ENCODE results near the gene NLN. TPM values are rescaled to one million over a fixed set of nuclear protein-coding genes. Genes with fewer than 3 reads are reported as not detected.
"Not testable (repeated sequence)": the region's sequence is repeated elsewhere in the genome, so short reads cannot be mapped to it uniquely, and the experiment has no call there.

The NLN gene
- total RNA-seq, 1 experiment from 2014 or later: 46.5 TPM

GRCh38 chr5:65849918-65850317 lies 127.9 kb downstream of the NLN start:
- H3K27me3 ChIP-seq (ENCODE audit: low read length); H3K9me2 ChIP-seq (replicated peaks; ENCODE audit: insufficient read depth, low read length); H3K4me3 ChIP-seq (ENCODE audit: low read length); H3K9ac ChIP-seq (ENCODE audit: low read length); H3K4me1 ChIP-seq (ENCODE audit: low read length); H4K20me1 ChIP-seq (ENCODE audit: insufficient read depth, low read depth, low read length); H3K27ac ChIP-seq (ENCODE audit: low read length); H3K4me2 ChIP-seq (ENCODE audit: low read depth, low read length, poor library complexity, severe bottlenecking); H2AFZ ChIP-seq (ENCODE audit: low read length); DNase-seq; H3K36me3 ChIP-seq (ENCODE audit: insufficient read depth, low read length); H3K79me2 ChIP-seq (ENCODE audit: low read length); H3K9me3 ChIP-seq (ENCODE audit: low read length): not testable (repeated sequence)

DNA sequence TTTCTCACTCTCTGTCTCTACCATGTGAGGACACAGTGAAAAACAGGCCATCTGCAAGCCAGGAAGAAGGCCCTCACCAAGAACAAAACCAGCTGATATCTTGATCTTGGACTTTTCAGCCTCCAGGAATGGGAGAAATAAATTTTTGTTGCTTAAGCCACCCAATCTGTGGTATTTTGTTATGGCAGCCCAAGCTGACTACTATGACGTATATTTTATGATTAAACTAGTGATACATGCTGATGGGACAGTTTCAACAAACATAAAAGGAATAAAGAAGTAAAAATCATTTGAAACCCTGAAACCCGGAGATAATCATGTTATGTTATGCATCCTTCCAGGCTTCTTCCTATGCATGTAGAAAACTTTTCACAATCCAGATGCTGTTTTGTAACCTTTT lies 132.9 kb downstream of the NLN start:
- Histone ChIP-seq H3K79me2 (ENCODE audit: low read length) (no peaks in the 10 kb centered on the region), H3K9me3 (ENCODE audit: low read length) (no peaks in the 10 kb centered on the region), H3K36me3 (ENCODE audit: insufficient read depth, low read length) (no peaks in the 10 kb centered on the region), H3K27ac (ENCODE audit: low read length) (no peak overlapping the region), H3K9me2 (replicated peaks; ENCODE audit: insufficient read depth, low read length) (no peaks in the 10 kb centered on the region), H3K9ac (ENCODE audit: low read length) (no peak overlapping the region), H3K4me2 (ENCODE audit: low read depth, low read length, poor library complexity, severe bottlenecking) (no peak overlapping the region), H3K4me1 (ENCODE audit: low read length) (no peaks in the 10 kb centered on the region), H3K4me3 (ENCODE audit: low read length) (no peak overlapping the region), H3K27me3 (ENCODE audit: low read length) (no peaks in the 10 kb centered on the region), H4K20me1 (ENCODE audit: insufficient read depth, low read depth, low read length) (no peaks in the 10 kb centered on the region), H2AFZ (ENCODE audit: low read length) (no peak overlapping the region)
- no peak for DNase-seq

DNA sequence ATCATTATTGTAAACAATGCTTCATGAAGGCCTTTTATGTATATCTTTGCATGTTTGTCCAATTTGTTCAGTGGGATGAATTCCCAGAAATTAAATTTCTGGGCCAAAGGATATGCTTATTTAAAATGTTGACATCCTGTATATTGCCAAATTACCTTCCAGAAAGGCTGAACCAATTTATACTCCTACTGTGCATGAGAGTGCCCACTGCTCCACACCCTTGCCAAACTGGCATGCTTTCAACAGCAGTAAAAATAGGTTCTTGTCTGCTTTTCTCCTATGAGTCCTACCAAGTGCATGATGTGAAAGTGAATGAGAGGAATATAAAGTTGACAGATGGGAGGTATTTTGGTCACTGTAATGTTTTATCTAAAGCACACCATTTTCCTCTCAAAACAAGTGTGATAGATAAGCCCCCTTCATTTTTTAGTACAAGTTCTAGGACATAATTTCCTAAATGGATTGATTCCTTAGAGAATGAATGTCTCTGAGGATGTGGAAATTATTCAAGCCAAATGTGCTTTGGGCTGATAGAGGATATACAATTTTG lies 133.8 kb downstream of the NLN start:
- H3K27me3 ChIP-seq (ENCODE audit: low read length): no peaks in the 10 kb centered on the region
- H3K36me3 ChIP-seq (ENCODE audit: insufficient read depth, low read length): no peaks in the 10 kb centered on the region
- no peak overlapping the region for H3K4me2 ChIP-seq (ENCODE audit: low read depth, low read length, poor library complexity, severe bottlenecking)
- H3K27ac ChIP-seq (ENCODE audit: low read length): no peak overlapping the region
- H2AFZ ChIP-seq (ENCODE audit: low read length): no peak overlapping the region
- no peaks in the 10 kb centered on the region for H3K9me2 ChIP-seq (replicated peaks; ENCODE audit: insufficient read depth, low read length)
- no peaks in the 10 kb centered on the region for H3K9me3 ChIP-seq (ENCODE audit: low read length)
- DNase-seq: no peak
- no peaks in the 10 kb centered on the region for H3K4me1 ChIP-seq (ENCODE audit: low read length)
- H3K9ac ChIP-seq (ENCODE audit: low read length): no peak overlapping the region
- H3K79me2 ChIP-seq (ENCODE audit: low read length): no peaks in the 10 kb centered on the region
- H4K20me1 ChIP-seq (ENCODE audit: insufficient read depth, low read depth, low read length): no peaks in the 10 kb centered on the region
- no peak overlapping the region for H3K4me3 ChIP-seq (ENCODE audit: low read length)

GRCh38 chr5:65856520-65856919 lies 134.5 kb downstream of the NLN start:
- no peaks in the 10 kb centered on the region for H4K20me1 ChIP-seq (ENCODE audit: insufficient read depth, low read depth, low read length)
- H3K79me2 ChIP-seq (ENCODE audit: low read length): no peaks in the 10 kb centered on the region
- no peak overlapping the region for H2AFZ ChIP-seq (ENCODE audit: low read length)
- H3K4me1 ChIP-seq (ENCODE audit: low read length): no peaks in the 10 kb centered on the region
- H3K27ac ChIP-seq (ENCODE audit: low read length): no peak overlapping the region
- H3K9me2 ChIP-seq (replicated peaks; ENCODE audit: insufficient read depth, low read length): no peaks in the 10 kb centered on the region
- no peaks in the 10 kb centered on the region for H3K27me3 ChIP-seq (ENCODE audit: low read length)
- H3K36me3 ChIP-seq (ENCODE audit: insufficient read depth, low read length): no peaks in the 10 kb centered on the region
- no peak overlapping the region for H3K9ac ChIP-seq (ENCODE audit: low read length)
- no peak overlapping the region for H3K4me3 ChIP-seq (ENCODE audit: low read length)
- H3K4me2 ChIP-seq (ENCODE audit: low read depth, low read length, poor library complexity, severe bottlenecking): no peak overlapping the region
- no peaks in the 10 kb centered on the region for H3K9me3 ChIP-seq (ENCODE audit: low read length)
- no peak for DNase-seq

DNA sequence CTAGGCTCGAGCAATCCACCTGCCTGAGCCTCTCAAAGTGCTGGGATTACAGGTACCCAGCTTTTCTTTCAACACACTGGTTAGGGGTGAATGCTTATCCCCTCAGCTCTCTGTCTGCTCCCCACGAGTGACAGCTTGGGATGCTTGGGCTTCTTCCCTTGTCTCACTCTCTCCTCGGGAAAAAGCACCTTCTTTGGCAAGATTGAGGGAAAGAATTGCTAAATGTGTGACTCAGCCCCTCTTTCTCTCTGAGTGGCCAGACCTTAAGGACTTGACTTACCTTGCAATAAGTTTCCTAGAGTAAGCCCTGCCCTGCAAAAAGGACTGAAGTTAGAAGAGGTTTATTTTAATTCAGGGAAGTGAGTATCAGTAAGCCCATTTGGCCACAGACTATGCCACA lies 136.3 kb downstream of the NLN start:
- no peaks in the 10 kb centered on the region for H3K9me3 ChIP-seq (ENCODE audit: low read length)
- H3K4me1 ChIP-seq (ENCODE audit: low read length): no peaks in the 10 kb centered on the region
- DNase-seq: no peak
- no peaks in the 10 kb centered on the region for H4K20me1 ChIP-seq (ENCODE audit: insufficient read depth, low read depth, low read length)
- no peaks in the 10 kb centered on the region for H3K27me3 ChIP-seq (ENCODE audit: low read length)
- H3K4me3 ChIP-seq (ENCODE audit: low read length): no peak overlapping the region
- H3K9ac ChIP-seq (ENCODE audit: low read length): no peak overlapping the region
- H2AFZ ChIP-seq (ENCODE audit: low read length): no peak overlapping the region
- H3K4me2 ChIP-seq (ENCODE audit: low read depth, low read length, poor library complexity, severe bottlenecking): no peak overlapping the region
- no peaks in the 10 kb centered on the region for H3K9me2 ChIP-seq (replicated peaks; ENCODE audit: insufficient read depth, low read length)
- H3K36me3 ChIP-seq (ENCODE audit: insufficient read depth, low read length): no peaks in the 10 kb centered on the region
- no peak overlapping the region for H3K27ac ChIP-seq (ENCODE audit: low read length)
- no peaks in the 10 kb centered on the region for H3K79me2 ChIP-seq (ENCODE audit: low read length)

DNA sequence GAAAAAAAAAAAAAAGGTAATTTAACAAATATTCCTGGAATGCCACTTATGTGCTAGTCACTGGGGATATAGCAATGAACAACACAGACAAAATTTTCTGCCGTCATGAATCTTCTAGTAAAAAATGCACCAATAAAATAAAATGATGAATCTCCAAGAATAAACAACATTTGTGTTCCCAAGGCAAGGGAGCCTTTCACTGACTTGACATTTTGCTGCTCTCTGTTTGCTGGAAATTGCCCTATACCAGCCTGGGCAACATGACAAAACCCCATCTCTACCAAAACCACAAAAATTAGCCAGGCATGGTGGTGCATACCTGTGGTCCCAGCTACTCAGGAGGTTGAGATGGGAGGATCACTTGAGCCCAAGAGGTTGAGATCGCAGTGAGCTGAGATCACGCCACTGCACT lies 139.8 kb downstream of the NLN start:
- H2AFZ ChIP-seq (ENCODE audit: low read length): no peak overlapping the region

DNA sequence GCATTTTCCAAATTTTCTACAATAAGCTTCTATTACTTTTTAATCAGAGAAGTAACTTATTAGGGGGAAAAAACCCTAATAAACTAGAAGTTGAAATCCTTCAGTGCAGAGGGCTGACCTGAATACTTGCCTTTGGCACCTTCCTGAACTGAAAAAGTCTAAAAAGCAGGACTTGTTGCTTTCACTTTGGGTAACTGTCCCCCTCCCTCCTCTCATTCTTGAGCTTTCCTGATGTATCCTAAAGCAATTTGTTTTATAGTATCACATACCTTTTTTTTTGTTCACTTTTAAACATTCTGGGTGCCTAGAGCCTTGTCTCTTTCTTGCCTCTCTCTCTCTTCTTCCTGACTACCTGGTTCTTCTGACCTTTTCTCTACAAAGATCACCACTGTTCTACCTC lies 140.4 kb downstream of the NLN start:
- H2AFZ ChIP-seq (ENCODE audit: low read length): no peak overlapping the region
- no peaks in the 10 kb centered on the region for H3K79me2 ChIP-seq (ENCODE audit: low read length)
- H3K4me2 ChIP-seq (ENCODE audit: low read depth, low read length, poor library complexity, severe bottlenecking): no peak overlapping the region
- H3K36me3 ChIP-seq (ENCODE audit: insufficient read depth, low read length): no peaks in the 10 kb centered on the region
- no peak overlapping the region for H3K9ac ChIP-seq (ENCODE audit: low read length)
- no peaks in the 10 kb centered on the region for H3K9me3 ChIP-seq (ENCODE audit: low read length)
- H3K27me3 ChIP-seq (ENCODE audit: low read length): no peaks in the 10 kb centered on the region
- no peak overlapping the region for H3K4me3 ChIP-seq (ENCODE audit: low read length)
- no peaks in the 10 kb centered on the region for H3K9me2 ChIP-seq (replicated peaks; ENCODE audit: insufficient read depth, low read length)
- H4K20me1 ChIP-seq (ENCODE audit: insufficient read depth, low read depth, low read length): no peaks in the 10 kb centered on the region
- no peak overlapping the region for H3K27ac ChIP-seq (ENCODE audit: low read length)
- no peaks in the 10 kb centered on the region for H3K4me1 ChIP-seq (ENCODE audit: low read length)
- no peak for DNase-seq

More for the DNA sequence above, 139.8 kb downstream of the NLN start:
- Histone ChIP-seq H3K9me2 (replicated peaks; ENCODE audit: insufficient read depth, low read length) (no peaks in the 10 kb centered on the region), H3K27me3 (ENCODE audit: low read length) (no peaks in the 10 kb centered on the region), H3K27ac (ENCODE audit: low read length) (no peak overlapping the region), H3K9me3 (ENCODE audit: low read length) (no peaks in the 10 kb centered on the region), H3K4me3 (ENCODE audit: low read length) (no peak overlapping the region), H4K20me1 (ENCODE audit: insufficient read depth, low read depth, low read length) (no peaks in the 10 kb centered on the region), H3K4me1 (ENCODE audit: low read length) (no peaks in the 10 kb centered on the region), H3K9ac (ENCODE audit: low read length) (no peak overlapping the region), H3K4me2 (ENCODE audit: low read depth, low read length, poor library complexity, severe bottlenecking) (no peak overlapping the region), H3K79me2 (ENCODE audit: low read length) (no peaks in the 10 kb centered on the region), H3K36me3 (ENCODE audit: insufficient read depth, low read length) (no peaks in the 10 kb centered on the region)
- DNase-seq: no peak

DNA sequence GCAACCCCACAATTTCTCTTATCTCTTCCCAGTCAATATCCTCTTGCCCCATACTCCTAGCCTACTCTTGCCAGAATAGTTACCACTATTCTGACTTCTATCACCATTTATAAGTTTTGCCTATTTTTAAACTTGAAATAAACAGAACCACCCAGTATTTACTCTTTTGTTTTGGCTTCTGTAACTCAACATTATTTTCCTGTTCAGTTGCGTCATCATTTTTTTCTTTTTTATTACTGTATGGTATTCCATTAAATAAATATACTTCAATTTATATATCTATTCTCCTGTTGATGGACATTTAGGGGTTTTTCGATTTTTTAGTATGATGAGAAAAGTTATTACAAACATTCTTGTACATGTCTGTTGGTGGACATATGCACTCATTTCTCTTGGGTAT lies 141.7 kb downstream of the NLN start:
- H3K79me2 ChIP-seq (ENCODE audit: low read length): no peaks in the 10 kb centered on the region
- H3K4me2 ChIP-seq (ENCODE audit: low read depth, low read length, poor library complexity, severe bottlenecking): no peak overlapping the region
- H3K4me1 ChIP-seq (ENCODE audit: low read length): no peaks in the 10 kb centered on the region
- no peaks in the 10 kb centered on the region for H3K9me2 ChIP-seq (replicated peaks; ENCODE audit: insufficient read depth, low read length)
- no peak overlapping the region for H2AFZ ChIP-seq (ENCODE audit: low read length)
- no peak overlapping the region for H3K9ac ChIP-seq (ENCODE audit: low read length)
- no peak for DNase-seq
- H3K36me3 ChIP-seq (ENCODE audit: insufficient read depth, low read length): no peaks in the 10 kb centered on the region
- H3K4me3 ChIP-seq (ENCODE audit: low read length): no peak overlapping the region
- no peaks in the 10 kb centered on the region for H4K20me1 ChIP-seq (ENCODE audit: insufficient read depth, low read depth, low read length)
- H3K9me3 ChIP-seq (ENCODE audit: low read length): no peaks in the 10 kb centered on the region
- H3K27ac ChIP-seq (ENCODE audit: low read length): no peak overlapping the region
- no peaks in the 10 kb centered on the region for H3K27me3 ChIP-seq (ENCODE audit: low read length)
